GM23338 (cell line): ENCODE results near the gene LOXL1.

Experiments used
- CTCF ChIP-seq, 2 experiments: fragments of 200-600 bp in 1 of 2; sonication (generic) in 1 of 2; conservative IDR thresholded peaks; 2 replicates each; pipeline versions ENCODE4 v1.5.1 to v1.6.1; 2016 to 2017; ENCODE audit warnings: antibody characterized with exemption in 2 of 2, low read depth in 2 of 2, mild to moderate bottlenecking in 2 of 2, moderate library complexity in 1 of 2
- ETS1 ChIP-seq: IDR thresholded peaks from 2 replicates; pipeline ENCODE4 v1.6.1; 2016; ENCODE audit warnings: antibody characterized with exemption
- NANOG ChIP-seq: IDR thresholded peaks from 2 replicates; pipeline ENCODE4 v1.6.1; 2016; ENCODE audit warnings: antibody characterized with exemption, borderline replicate concordance
- ZNF114 ChIP-seq: fragments of 250-450 bp; sonication (Bioruptor Pico); IDR thresholded peaks from 2 replicates; pipeline ENCODE4 v1.5.0; 2020; ENCODE audit warnings: mild to moderate bottlenecking, moderate library complexity

GRCh38 chr15:73989001-73989798 lies 62.9 kb downstream of the LOXL1 start:
- no peak for TF ChIP-seq CTCF (conservative IDR thresholded peaks at IDR 0.05; ENCODE audit: low read depth in 2 of 2)
- no peak for TF ChIP-seq ETS1
- no peak for TF ChIP-seq NANOG
- no peak for TF ChIP-seq ZNF114 (CRISPR knock-in tag)
